H1 (cell line): ENCODE measurements around the gene FGF10. TPM values are rescaled to one million over a fixed set of nuclear protein-coding genes. Genes with fewer than 3 reads are reported as not detected.

Experiments
- CTCF ChIA-PET: fragments of 300-600 bp; sonication (Branson Sonifier 250); formaldehyde crosslinking; loops from one replicate; lab custom pipeline; 2021; ENCODE audit not compliant: partially characterized antibody; lab: Charles Lee
- POLR2A ChIA-PET: fragments of 300-600 bp; sonication (Branson Sonifier 250); formaldehyde crosslinking; loops from one replicate; lab custom pipeline; 2021; ENCODE audit warnings: inconsistent platforms; ENCODE audit not compliant: partially characterized antibody; lab: Charles Lee
- DNase-seq, 2 experiments: peaks; one replicate each; pipeline versions ENCODE4 v3.0.0 to v3.0.0-alpha.2; 2010 to 2022; ENCODE audit warnings: low spot score in 2 of 2, low read depth in 1 of 2, mixed read lengths in 1 of 2
- FAIRE-seq: peaks from 2 replicates; lab custom pipeline; 2011; peaks lifted over from hg19 to GRCh38; lab: Jason Lieb, UNC
- H2AFZ ChIP-seq: 2 replicates; pipeline ENCODE4 v1.8.1; 2012; ENCODE audit warnings: low read length, inconsistent platforms
- H2AK5ac ChIP-seq: 2 replicates; pipeline ENCODE4 v1.6.1; 2013; ENCODE audit warnings: low read depth, low read length
- H2BK120ac ChIP-seq: replicated peaks from 2 replicates; pipeline ENCODE3; 2013; ENCODE audit warnings: low read depth, low read length, inconsistent platforms
- H2BK12ac ChIP-seq: 2 replicates; pipeline ENCODE4 v1.6.1; 2013; ENCODE audit warnings: low read depth, low read length
- H2BK15ac ChIP-seq: 2 replicates; pipeline ENCODE4 v1.6.1; 2013; ENCODE audit warnings: low read length
- H2BK20ac ChIP-seq: 2 replicates; pipeline ENCODE4 v1.6.1; 2013; ENCODE audit warnings: low read length
- H2BK5ac ChIP-seq: 2 replicates; pipeline ENCODE4 v1.6.1; 2013; ENCODE audit warnings: low read depth, low read length
- H3K14ac ChIP-seq: 2 replicates; pipeline ENCODE4 v1.6.1; 2013; ENCODE audit warnings: inconsistent platforms; ENCODE audit not compliant: insufficient read length
- H3K18ac ChIP-seq: 2 replicates; pipeline ENCODE4 v1.6.1; 2013; ENCODE audit warnings: low read length; ENCODE audit errors: extremely low read depth
- H3K23ac ChIP-seq: 2 replicates; pipeline ENCODE4 v1.6.1; 2013; ENCODE audit warnings: inconsistent platforms; ENCODE audit not compliant: insufficient read length
- H3K23me2 ChIP-seq: 2 replicates; pipeline ENCODE4 v1.6.1; 2013; ENCODE audit warnings: low read depth, low read length
- H3K27ac ChIP-seq: 2 replicates; pipeline ENCODE4 v1.6.1; 2011; ENCODE audit warnings: low read depth, low read length, inconsistent platforms
- H3K27me3 ChIP-seq, 4 experiments: replicated peaks in 1 of 4; 1 replicate in 1 of 4; 2 replicates in 3 of 4; pipeline versions ENCODE4 v1.6.1 to v1.8.1; 2011 to 2013; ENCODE audit warnings: low read length in 3 of 4, mild to moderate bottlenecking in 3 of 4, inconsistent platforms in 2 of 4, mixed read lengths in 2 of 4, moderate library complexity in 1 of 4; ENCODE audit not compliant: control insufficient read depth in 3 of 4, insufficient read depth in 3 of 4; ENCODE audit errors: extremely low read depth in 1 of 4
- H3K36me3 ChIP-seq, 4 experiments: 2 replicates each; pipeline versions ENCODE4 v1.6.1 to v1.8.1; 2011 to 2013; ENCODE audit warnings: mild to moderate bottlenecking in 4 of 4, low read length in 3 of 4, moderate library complexity in 2 of 4, control low read depth in 1 of 4, inconsistent platforms in 1 of 4; ENCODE audit not compliant: insufficient read depth in 4 of 4, control insufficient read depth in 2 of 4
- H3K4ac ChIP-seq: replicated peaks from 2 replicates; pipeline ENCODE3; 2013; ENCODE audit warnings: low read length, low read depth, mixed read lengths, inconsistent platforms; ENCODE audit not compliant: insufficient read length
- H3K4me1 ChIP-seq, 4 experiments: replicated peaks in 1 of 4; 1 replicate in 1 of 4; 2 replicates in 3 of 4; pipeline versions ENCODE4 v1.6.1 to v1.8.1; 2011 to 2013; ENCODE audit warnings: low read length in 3 of 4, inconsistent platforms in 2 of 4, mixed read lengths in 1 of 4; ENCODE audit not compliant: insufficient read depth in 4 of 4, control insufficient read depth in 3 of 4
- H3K4me2 ChIP-seq, 2 experiments: 2 replicates each; pipeline versions ENCODE4 v1.6.1 to v1.8.1; 2011 to 2013; ENCODE audit warnings: low read depth in 2 of 2, low read length in 2 of 2, control low read depth in 1 of 2, inconsistent platforms in 1 of 2, mild to moderate bottlenecking in 1 of 2; ENCODE audit not compliant: insufficient read depth in 1 of 2
- H3K4me3 ChIP-seq, 4 experiments: fragments of 200-600, 300-600 bp in 1 of 4; sonication (generic), shearing (Covaris generic), sonication (Bioruptor Twin) in 1 of 4; 2 replicates each; pipeline versions ENCODE4 v1.5.1 to v1.8.1; 2011 to 2016; ENCODE audit warnings: low read length in 4 of 4, low read depth in 3 of 4, control low read depth in 2 of 4, inconsistent platforms in 2 of 4, mild to moderate bottlenecking in 2 of 4, mixed read lengths in 1 of 4, moderate library complexity in 1 of 4; ENCODE audit not compliant: insufficient read depth in 2 of 4; ENCODE audit errors: extremely low read depth in 1 of 4
- H3K56ac ChIP-seq: replicated peaks from 2 replicates; pipeline ENCODE3; 2013; ENCODE audit warnings: low read depth, mild to moderate bottlenecking, mixed read lengths, low read length, inconsistent platforms; ENCODE audit not compliant: insufficient read length
- H3K79me1 ChIP-seq: 2 replicates; pipeline ENCODE4 v1.6.1; 2013; ENCODE audit warnings: low read depth, low read length, control low read depth
- H3K79me2 ChIP-seq, 2 experiments: 2 replicates each; pipeline versions ENCODE4 v1.6.1 to v1.8.1; 2012 to 2013; ENCODE audit warnings: low read length in 2 of 2, mild to moderate bottlenecking in 2 of 2, inconsistent platforms in 1 of 2; ENCODE audit not compliant: insufficient read depth in 2 of 2, control insufficient read depth in 1 of 2
- H3K9ac ChIP-seq, 4 experiments: replicated peaks in 1 of 4; 1 replicate in 1 of 4; 2 replicates in 3 of 4; pipeline versions ENCODE4 v1.6.1 to v1.8.1; 2011 to 2013; ENCODE audit warnings: low read depth in 3 of 4, low read length in 3 of 4, control low read depth in 2 of 4, mild to moderate bottlenecking in 2 of 4, moderate library complexity in 2 of 4, inconsistent platforms in 1 of 4; ENCODE audit errors: extremely low read depth in 1 of 4
- H3K9me3 ChIP-seq, 2 experiments: 2 replicates each; pipeline versions ENCODE4 v1.6.1 to v1.8.1; 2012 to 2013; ENCODE audit warnings: mild to moderate bottlenecking in 2 of 2, moderate library complexity in 2 of 2, control low read depth in 1 of 2, inconsistent platforms in 1 of 2, low read depth in 1 of 2, low read length in 1 of 2, mixed read lengths in 1 of 2; ENCODE audit not compliant: insufficient read depth in 2 of 2
- H4K20me1 ChIP-seq, 2 experiments: replicated peaks in 1 of 2; 2 replicates each; pipeline versions ENCODE3 to v1.8.1; 2011 to 2013; ENCODE audit warnings: inconsistent platforms in 2 of 2, low read length in 2 of 2, mild to moderate bottlenecking in 1 of 2; ENCODE audit not compliant: insufficient read depth in 2 of 2, control insufficient read depth in 1 of 2
- H4K5ac ChIP-seq: 2 replicates; pipeline ENCODE4 v1.6.1; 2013; ENCODE audit warnings: low read length, low read depth, mixed read lengths, inconsistent platforms; ENCODE audit not compliant: insufficient read length
- H4K8ac ChIP-seq: 2 replicates; pipeline ENCODE4 v1.8.0; 2013; ENCODE audit warnings: mild to moderate bottlenecking, moderate library complexity, low read length, inconsistent platforms; ENCODE audit not compliant: insufficient read depth; ENCODE audit errors: extremely low read depth
- H4K91ac ChIP-seq: replicated peaks from 2 replicates; pipeline ENCODE3; 2013; ENCODE audit warnings: low read length, mixed read lengths, inconsistent platforms; ENCODE audit not compliant: insufficient read length
- ASH2L ChIP-seq: fragments of 200-600, 300-600 bp; sonication (generic); IDR thresholded peaks from one replicate; pipeline ENCODE4 v1.7.1; 2017; ENCODE audit warnings: low read length
- HDAC6 ChIP-seq: IDR thresholded peaks from one replicate; pipeline ENCODE4 v1.7.1; 2012; ENCODE audit warnings: low read depth, mild to moderate bottlenecking, inconsistent platforms, low read length, moderate library complexity
- JUND ChIP-seq: IDR thresholded peaks from 2 replicates; pipeline ENCODE4 v1.6.1; 2011; ENCODE audit warnings: mild to moderate bottlenecking, improper control_type of control experiment, low read length
- KDM1A ChIP-seq: fragments of 200-600, 300-600 bp; sonication (generic); IDR thresholded peaks from 2 replicates; pipeline ENCODE4 v1.7.1; 2016; ENCODE audit warnings: mild to moderate bottlenecking, low read length, borderline replicate concordance
- KDM4A ChIP-seq: IDR thresholded peaks from one replicate; pipeline ENCODE4 v1.7.1; 2012; ENCODE audit warnings: low read depth, mild to moderate bottlenecking, moderate library complexity, low read length, inconsistent platforms; ENCODE audit not compliant: severe bottlenecking
- NANOG ChIP-seq: IDR thresholded peaks from 2 replicates; pipeline ENCODE4 v1.6.1; 2011; ENCODE audit warnings: low read length, low read depth, mild to moderate bottlenecking, inconsistent platforms; ENCODE audit not compliant: insufficient read depth, poor library complexity, severe bottlenecking
- RNF2 ChIP-seq: fragments of 200-900, 300-1000 bp; sonication (generic); IDR thresholded peaks from 2 replicates; pipeline ENCODE4 v1.7.1; 2016; ENCODE audit warnings: borderline replicate concordance, low read depth, mild to moderate bottlenecking, antibody characterized with exemption, low read length; ENCODE audit not compliant: poor library complexity, severe bottlenecking; ENCODE audit errors: missing control alignments
- SP2 ChIP-seq: IDR thresholded peaks from 2 replicates; pipeline ENCODE4 v1.6.1; 2012; ENCODE audit warnings: mild to moderate bottlenecking, low read length, inconsistent platforms
- SP4 ChIP-seq: IDR thresholded peaks from 2 replicates; pipeline ENCODE4 v1.6.1; 2012; ENCODE audit warnings: low read length, inconsistent platforms
- TEAD4 ChIP-seq: IDR thresholded peaks from 2 replicates; pipeline ENCODE4 v1.6.1; 2012; ENCODE audit warnings: low read depth, low read length, inconsistent platforms, mixed read lengths
- USF2 ChIP-seq: IDR thresholded peaks from 2 replicates; pipeline ENCODE4 v1.6.1; 2011; ENCODE audit warnings: low read length, improper control_type of control experiment
- ZNF274 ChIP-seq: IDR thresholded peaks from 2 replicates; pipeline ENCODE4 v1.7.0; 2012; ENCODE audit warnings: low read length, borderline replicate concordance; ENCODE audit errors: extremely low read depth
- WGBS, 2 experiments: shearing (Covaris generic) in 1 of 2; methylation state at CpG; one replicate each; pipeline versions ENCODE4 v1.1.6 to v1.1.7; 2013 to 2015; ENCODE audit warnings: low lambda C conversion rate in 2 of 2, mixed read lengths in 2 of 2, inconsistent platforms in 1 of 2, low coverage in 1 of 2, missing lambda C conversion rate in 1 of 2; ENCODE audit not compliant: insufficient replicate concordance in 2 of 2, insufficient coverage in 1 of 2, insufficient read length in 1 of 2; ENCODE audit errors: extremely low coverage in 1 of 2, missing lambda C conversion rate in 1 of 2; 5-methylcytosine and 5-hydroxymethylcytosine counted together
- polyA plus RNA-seq, 7 experiments: library from polyadenylated mRNA; depleted of rRNA in 3 of 7; stranded (reverse) in 5 of 7; unstranded in 2 of 7; fragments of >200 nt in 5 of 7; fragments of 200-250 nt in 2 of 7; gene quantifications; 1 replicate in 5 of 7; 2 replicates in 1 of 7; 4 replicates in 1 of 7; pipeline versions ENCODE4 v1.2.1 to v1.2.3, GENCODE V29; 2011 to 2013; ENCODE audit warnings: missing spikeins in 2 of 7, mixed read lengths in 2 of 7
- total RNA-seq: library from RNA; stranded (reverse); fragmentation: NEBNext Ultra II Directional; extraction: Animal tissue kit (Norgen Biotek cat#: 25700); gene quantifications from 2 replicates; pipeline ENCODE4 v1.2.1, GENCODE V29; 2021

The FGF10 gene
- total and polyA plus RNA-seq, 2 of the 8 experiments (the other 6 are each of a cell fraction or from before 2014, with no cell fraction given): 0.06 to 0.54 TPM

GRCh38 chr5:44300551-44300950 is 88.7 kb downstream of the FGF10 start:
- TF ChIP-seq NANOG: no peak
- TF ChIP-seq KDM1A: no peak
- TF ChIP-seq USF2: no peak
- no peak for TF ChIP-seq SP4
- no peak for TF ChIP-seq ASH2L
- TF ChIP-seq RNF2: no peak
- TF ChIP-seq TEAD4: no peak
- no peak for TF ChIP-seq SP2
- TF ChIP-seq ZNF274: no peak
- TF ChIP-seq KDM4A: no peak
- TF ChIP-seq JUND: no peak
- TF ChIP-seq HDAC6: no peak
- no peak overlapping the region for H3K27ac ChIP-seq
- 81% methylated on average over 1 of the region's 1 CpG; no CpG with 5 or more reads in 1 of the 2 experiments for WGBS, 2 experiments
- no peaks in the 10 kb centered on the region for H3K23me2 ChIP-seq
- H3K79me2 ChIP-seq: no peaks in the 10 kb centered on the region
- H4K8ac ChIP-seq: no peak overlapping the region
- H3K23ac ChIP-seq: no peak overlapping the region
- no peak overlapping the region for H2BK12ac ChIP-seq
- H4K20me1 ChIP-seq: no peaks in the 10 kb centered on the region
- H3K79me1 ChIP-seq: no peaks in the 10 kb centered on the region
- no peak overlapping the region for H3K4ac ChIP-seq
- H3K56ac ChIP-seq: no peak overlapping the region
- H2BK120ac ChIP-seq: no peak overlapping the region
- no peak overlapping the region for H2AFZ ChIP-seq
- H3K4me1 ChIP-seq: no peaks in the 10 kb centered on the region
- no peak overlapping the region for H3K4me3 ChIP-seq
- no peak overlapping the region for H2BK15ac ChIP-seq
- H3K27me3 ChIP-seq: no peaks in the 10 kb centered on the region
- no peaks in the 10 kb centered on the region for H3K9me3 ChIP-seq
- ChIA-PET CTCF (no interaction called here), POLR2A (no interaction called here)
- no peaks in the 10 kb centered on the region for H3K36me3 ChIP-seq
- no peak overlapping the region for H3K4me2 ChIP-seq
- no peak overlapping the region for H3K14ac ChIP-seq
- DNase-seq: no peak
- no peak overlapping the region for H4K5ac ChIP-seq
- no peak overlapping the region for H4K91ac ChIP-seq
- FAIRE-seq: no peak
- no peak overlapping the region for H2BK5ac ChIP-seq
- no peak overlapping the region for H3K18ac ChIP-seq
- H2BK20ac ChIP-seq: no peak overlapping the region
- no peak overlapping the region for H2AK5ac ChIP-seq
- H3K9ac ChIP-seq: no peak overlapping the region
